Neuronal stem cell (in vitro differentiated cells): ENCODE measurements around the gene CFAP70.
A peak's percentile ranks its signal among the peaks of the same experiment; 100 is the strongest.
"Not testable (repeated sequence)": the region's sequence is repeated elsewhere in the genome, so short reads cannot be mapped to it uniquely, and the experiment has no call there.

Source experiments
- DNase-seq: peaks from one replicate; pipeline ENCODE4 v3.0.0-alpha.2; 2013; ENCODE audit warnings: low spot score
- H2AFZ ChIP-seq: one replicate; pipeline ENCODE4 v1.6.1; 2013; ENCODE audit warnings: mild to moderate bottlenecking, low read length, inconsistent platforms
- H2AK5ac ChIP-seq: 2 replicates; pipeline ENCODE4 v1.6.1; 2013; ENCODE audit warnings: low read depth, mild to moderate bottlenecking, inconsistent platforms, low read length, moderate library complexity, mixed read lengths
- H2BK120ac ChIP-seq: 2 replicates; pipeline ENCODE4 v1.6.1; 2013; ENCODE audit warnings: low read depth, mild to moderate bottlenecking, inconsistent platforms, low read length, moderate library complexity, mixed read lengths
- H2BK12ac ChIP-seq: one replicate; pipeline ENCODE4 v1.6.1; 2013; ENCODE audit warnings: low read length, inconsistent platforms
- H2BK15ac ChIP-seq: 2 replicates; pipeline ENCODE4 v1.6.1; 2013; ENCODE audit warnings: mild to moderate bottlenecking, low read length, inconsistent platforms, mixed read lengths
- H2BK5ac ChIP-seq: one replicate; pipeline ENCODE4 v1.6.1; 2013; ENCODE audit warnings: inconsistent platforms, mild to moderate bottlenecking, low read length, moderate library complexity
- H3K14ac ChIP-seq: one replicate; pipeline ENCODE4 v1.6.1; 2013; ENCODE audit warnings: low read length, inconsistent platforms
- H3K18ac ChIP-seq: 2 replicates; pipeline ENCODE4 v1.6.1; 2013; ENCODE audit warnings: low read length, inconsistent platforms
- H3K23ac ChIP-seq: 2 replicates; pipeline ENCODE4 v1.6.1; 2013; ENCODE audit warnings: low read depth, mild to moderate bottlenecking, mixed read lengths, low read length, inconsistent platforms; ENCODE audit not compliant: poor library complexity
- H3K27ac ChIP-seq: replicated peaks from 3 replicates; pipeline ENCODE4 v1.5.1; 2013; ENCODE audit warnings: low read length, inconsistent platforms
- H3K27me3 ChIP-seq, 3 experiments: 2 replicates each; pipeline ENCODE4 v1.6.1; 2013; ENCODE audit warnings: low read length in 3 of 3, mild to moderate bottlenecking in 2 of 3, inconsistent platforms in 1 of 3, low read depth in 1 of 3, mixed read lengths in 1 of 3, moderate library complexity in 1 of 3; ENCODE audit not compliant: control insufficient read depth in 3 of 3, insufficient read depth in 3 of 3
- H3K36me3 ChIP-seq, 2 donors: replicated peaks in 1 of 2; 2 replicates each; pipeline ENCODE4 v1.6.1; 2013; ENCODE audit warnings: low read length in 2 of 2; ENCODE audit not compliant: control insufficient read depth in 2 of 2, insufficient read depth in 2 of 2
- H3K4ac ChIP-seq: 2 replicates; pipeline ENCODE4 v1.6.1; 2013; ENCODE audit warnings: inconsistent platforms, mild to moderate bottlenecking, low read length, moderate library complexity
- H3K4me1 ChIP-seq, 2 donors: 1 replicate in 1 of 2; 2 replicates in 1 of 2; pipeline ENCODE4 v1.6.1; 2013; ENCODE audit warnings: low read length in 2 of 2, low read depth in 1 of 2; ENCODE audit not compliant: control insufficient read depth in 2 of 2, insufficient read depth in 1 of 2
- H3K4me2 ChIP-seq: one replicate; pipeline ENCODE4 v1.6.1; 2013; ENCODE audit warnings: mild to moderate bottlenecking, low read length, inconsistent platforms; ENCODE audit not compliant: insufficient read depth, poor library complexity, severe bottlenecking
- H3K4me3 ChIP-seq, 2 donors: 2 replicates each; pipeline ENCODE4 v1.5.1; 2013; ENCODE audit warnings: low read length in 2 of 2, mild to moderate bottlenecking in 2 of 2, inconsistent platforms in 1 of 2, moderate library complexity in 1 of 2
- H3K79me1 ChIP-seq: one replicate; pipeline ENCODE4 v1.6.1; 2013; ENCODE audit warnings: low read depth, mild to moderate bottlenecking, inconsistent platforms, low read length, moderate library complexity
- H3K9ac ChIP-seq: one replicate; pipeline ENCODE4 v1.6.1; 2013; ENCODE audit warnings: mild to moderate bottlenecking, low read depth, low read length, inconsistent platforms; ENCODE audit not compliant: poor library complexity
- H3K9me3 ChIP-seq, 2 donors: replicated peaks in 1 of 2; 2 replicates each; pipeline versions ENCODE3 to v1.6.1; 2013; ENCODE audit warnings: low read length in 2 of 2, mild to moderate bottlenecking in 2 of 2, inconsistent platforms in 1 of 2, low read depth in 1 of 2, mixed read lengths in 1 of 2, moderate library complexity in 1 of 2; ENCODE audit not compliant: control insufficient read depth in 2 of 2, insufficient read depth in 1 of 2
- H4K8ac ChIP-seq: one replicate; pipeline ENCODE4 v1.6.1; 2013; ENCODE audit warnings: low read depth, mild to moderate bottlenecking, inconsistent platforms, low read length, moderate library complexity
- H4K91ac ChIP-seq: one replicate; pipeline ENCODE4 v1.6.1; 2013; ENCODE audit warnings: low read length, low read depth, mild to moderate bottlenecking, inconsistent platforms; ENCODE audit not compliant: poor library complexity
- WGBS, 2 donors: extraction: QIAGEN DNeasy Blood & Tissue Kit; methylation state at CpG; one replicate each; pipeline ENCODE4 v1.1.7; 2013; ENCODE audit warnings: missing lambda C conversion rate in 2 of 2, mixed read lengths in 1 of 2; ENCODE audit not compliant: insufficient read length in 2 of 2, insufficient replicate concordance in 1 of 2; ENCODE audit errors: extremely low coverage in 2 of 2; 5-methylcytosine and 5-hydroxymethylcytosine counted together

CFAP70 gene

DNA sequence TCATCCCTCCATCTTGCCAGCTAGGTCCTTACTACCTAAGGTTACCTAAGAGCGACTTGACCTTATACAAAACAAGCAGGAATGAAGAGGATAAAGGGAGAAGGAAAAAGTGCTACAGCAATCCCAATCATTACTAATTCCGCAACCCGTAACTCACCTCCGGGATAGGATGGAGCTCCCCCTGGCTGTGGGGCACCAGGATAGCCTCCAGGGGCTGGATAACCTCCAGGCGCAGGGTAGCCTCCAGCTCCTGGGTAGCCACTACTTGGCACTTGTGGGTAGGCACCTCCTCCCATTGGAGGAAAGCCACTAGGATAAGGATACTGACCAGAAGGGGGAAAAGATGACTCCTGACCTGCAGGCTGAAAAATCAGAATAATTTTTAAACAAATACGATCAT lies 39.4 kb upstream of the CFAP70 start:
- H4K91ac ChIP-seq = no peak overlapping the region
- H3K27ac ChIP-seq = no peak overlapping the region
- H3K9ac ChIP-seq = no peak overlapping the region
- H2AFZ ChIP-seq = no peak overlapping the region
- no peak overlapping the region for H4K8ac ChIP-seq
- H3K4me2 ChIP-seq = no peak overlapping the region
- H3K23ac ChIP-seq = no peak overlapping the region
- no peak overlapping the region for H2BK5ac ChIP-seq
- no peaks in the 10 kb centered on the region for H3K9me3 ChIP-seq
- no peak overlapping the region for H3K18ac ChIP-seq
- DNase-seq = no peak
- H2BK120ac ChIP-seq = no peak overlapping the region
- no peaks in the 10 kb centered on the region for H3K4me1 ChIP-seq
- no peaks in the 10 kb centered on the region for H3K27me3 ChIP-seq
- no peaks in the 10 kb centered on the region for H3K79me1 ChIP-seq
- H2BK12ac ChIP-seq = no peak overlapping the region
- peaks cover 6 to 47% of the 10 kb centered on the region in 2 donors for H3K36me3 ChIP-seq
- no CpG with 5 or more reads among the region's 6 CpGs for WGBS, 2 donors
- no peak overlapping the region for H2AK5ac ChIP-seq
- no peak overlapping the region for H3K14ac ChIP-seq
- no peak overlapping the region for H3K4ac ChIP-seq
- peak overlapping the region in 1 of 2 donors; percentile 69 for H3K4me3 ChIP-seq
- no peak overlapping the region for H2BK15ac ChIP-seq

GRCh38 chr10:73394325-73394724 lies 35.7 kb upstream of the CFAP70 start:
- not testable (repeated sequence) for H2BK120ac ChIP-seq, H3K18ac ChIP-seq, H3K4me1 ChIP-seq, H3K4me3 ChIP-seq, H3K9me3 ChIP-seq, H3K79me1 ChIP-seq, H2AK5ac ChIP-seq, H4K8ac ChIP-seq, H2BK12ac ChIP-seq, H3K27ac ChIP-seq, H2BK5ac ChIP-seq, H3K4me2 ChIP-seq, H3K14ac ChIP-seq, H3K9ac ChIP-seq, H3K4ac ChIP-seq, DNase-seq, H2AFZ ChIP-seq, H4K91ac ChIP-seq, H3K23ac ChIP-seq, H3K27me3 ChIP-seq, H2BK15ac ChIP-seq
- no CpG with 5 or more reads among the region's 4 CpGs for WGBS, 2 donors
- peaks cover 8 to 68% of the 10 kb centered on the region in 2 donors for H3K36me3 ChIP-seq

DNA sequence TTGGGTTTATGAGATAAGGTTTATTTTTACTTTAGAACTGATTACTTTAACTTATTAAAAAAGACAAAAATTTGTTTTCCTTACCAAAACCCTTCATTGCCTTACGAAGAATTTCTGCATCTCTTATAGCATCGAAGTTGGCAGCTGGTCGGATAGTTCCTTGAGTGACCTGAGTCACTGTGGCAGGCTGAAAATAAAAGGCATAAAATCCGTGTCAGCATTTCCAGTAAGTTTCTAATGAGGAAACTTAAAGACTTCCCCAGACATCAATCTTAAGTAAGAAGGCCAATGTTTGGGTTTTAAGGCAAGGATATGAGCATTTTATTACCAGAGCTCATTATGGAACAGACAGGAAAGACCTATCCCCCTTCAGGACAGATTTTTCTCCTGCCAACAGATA lies 29.6 kb upstream of the CFAP70 start:
- no peaks in the 10 kb centered on the region for H3K4me1 ChIP-seq
- H4K91ac ChIP-seq = no peak overlapping the region
- H2AFZ ChIP-seq = no peak overlapping the region
- H2BK120ac ChIP-seq = no peak overlapping the region
- H3K27me3 ChIP-seq = no peaks in the 10 kb centered on the region
- H3K18ac ChIP-seq = no peak overlapping the region
- peaks cover 2% of the 10 kb centered on the region for H3K79me1 ChIP-seq
- WGBS, 2 donors = no CpG with 5 or more reads among the region's 4 CpGs
- H3K4ac ChIP-seq = no peak overlapping the region
- H3K27ac ChIP-seq = no peak overlapping the region
- H3K9me3 ChIP-seq = no peaks in the 10 kb centered on the region
- no peak overlapping the region for H2BK15ac ChIP-seq
- H3K23ac ChIP-seq = no peak overlapping the region
- H2BK5ac ChIP-seq = no peak overlapping the region
- H3K36me3 ChIP-seq = peaks cover 4 to 78% of the 10 kb centered on the region in 2 donors
- H3K14ac ChIP-seq = no peak overlapping the region
- no peak overlapping the region for H3K4me2 ChIP-seq
- DNase-seq = no peak
- H3K9ac ChIP-seq = no peak overlapping the region
- H3K4me3 ChIP-seq = no peak overlapping the region
- no peak overlapping the region for H2BK12ac ChIP-seq
- H4K8ac ChIP-seq = no peak overlapping the region
- no peak overlapping the region for H2AK5ac ChIP-seq

DNA sequence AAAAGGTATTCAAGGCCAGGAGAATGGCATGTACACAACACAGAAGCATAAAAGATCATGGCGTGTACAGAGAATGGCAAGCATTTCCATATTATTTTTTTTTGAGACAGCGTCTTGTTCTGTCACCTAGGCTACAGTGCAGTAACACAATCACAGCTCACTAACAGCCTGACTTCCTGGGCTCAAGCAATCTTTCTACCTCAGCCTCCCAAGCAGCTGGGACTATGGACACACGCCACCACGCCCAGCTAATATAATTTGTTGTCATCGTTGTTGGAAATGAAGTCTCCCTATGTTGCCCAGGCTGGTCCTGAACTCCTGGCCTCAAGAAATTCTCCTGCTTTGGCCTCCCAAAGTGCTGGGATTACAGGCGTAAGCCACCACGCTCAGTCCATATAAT lies 27.9 kb upstream of the CFAP70 start:
- Histone ChIP-seq H3K79me1 (peaks cover 2% of the 10 kb centered on the region), H3K9me3 (no peaks in the 10 kb centered on the region), H2BK15ac (no peak overlapping the region), H3K18ac (no peak overlapping the region), H3K4me1 (no peaks in the 10 kb centered on the region), H3K4me2 (no peak overlapping the region), H2AK5ac (no peak overlapping the region), H3K14ac (no peak overlapping the region), H3K27ac (no peak overlapping the region), H2BK12ac (no peak overlapping the region), H4K8ac (no peak overlapping the region), H3K9ac (no peak overlapping the region), H3K23ac (no peak overlapping the region), H3K27me3 (no peaks in the 10 kb centered on the region), H2AFZ (no peak overlapping the region), H2BK5ac (no peak overlapping the region), H4K91ac (no peak overlapping the region), H3K4me3 (no peak overlapping the region), H3K36me3 (peaks cover 5 to 91% of the 10 kb centered on the region in 2 donors), H2BK120ac (no peak overlapping the region), H3K4ac (no peak overlapping the region)
- no peak for DNase-seq
- WGBS, 2 donors = no CpG with 5 or more reads among the region's 7 CpGs
